SK-N-DZ (cell line): ENCODE measurements around the gene TMEM151B.

Source experiments
- DNase-seq: peaks from one replicate; pipeline ENCODE4 v3.0.0-alpha.2; 2015; ENCODE audit warnings: low spot score

The TMEM151B gene

DNA sequence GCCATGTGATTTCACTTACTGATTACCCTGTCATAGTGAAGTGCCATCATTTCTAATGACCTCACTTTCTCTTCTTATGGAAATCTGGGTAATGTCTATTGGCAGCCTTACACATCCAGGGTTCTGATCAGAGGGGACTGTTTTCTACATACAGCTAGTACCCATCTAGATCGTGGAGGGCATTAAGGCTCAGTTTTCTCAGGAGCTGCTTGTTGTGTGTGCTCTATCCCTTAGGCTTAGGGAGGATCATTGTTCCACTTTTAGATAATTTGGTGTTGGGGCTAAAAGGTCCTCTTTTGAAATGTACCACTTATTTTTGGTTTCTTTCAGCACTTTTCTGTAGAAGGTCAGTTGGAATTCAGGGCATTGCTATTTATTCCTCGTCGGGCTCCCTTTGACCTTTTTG, 19.5 kb upstream of the TMEM151B start:
- no peak for DNase-seq

DNA sequence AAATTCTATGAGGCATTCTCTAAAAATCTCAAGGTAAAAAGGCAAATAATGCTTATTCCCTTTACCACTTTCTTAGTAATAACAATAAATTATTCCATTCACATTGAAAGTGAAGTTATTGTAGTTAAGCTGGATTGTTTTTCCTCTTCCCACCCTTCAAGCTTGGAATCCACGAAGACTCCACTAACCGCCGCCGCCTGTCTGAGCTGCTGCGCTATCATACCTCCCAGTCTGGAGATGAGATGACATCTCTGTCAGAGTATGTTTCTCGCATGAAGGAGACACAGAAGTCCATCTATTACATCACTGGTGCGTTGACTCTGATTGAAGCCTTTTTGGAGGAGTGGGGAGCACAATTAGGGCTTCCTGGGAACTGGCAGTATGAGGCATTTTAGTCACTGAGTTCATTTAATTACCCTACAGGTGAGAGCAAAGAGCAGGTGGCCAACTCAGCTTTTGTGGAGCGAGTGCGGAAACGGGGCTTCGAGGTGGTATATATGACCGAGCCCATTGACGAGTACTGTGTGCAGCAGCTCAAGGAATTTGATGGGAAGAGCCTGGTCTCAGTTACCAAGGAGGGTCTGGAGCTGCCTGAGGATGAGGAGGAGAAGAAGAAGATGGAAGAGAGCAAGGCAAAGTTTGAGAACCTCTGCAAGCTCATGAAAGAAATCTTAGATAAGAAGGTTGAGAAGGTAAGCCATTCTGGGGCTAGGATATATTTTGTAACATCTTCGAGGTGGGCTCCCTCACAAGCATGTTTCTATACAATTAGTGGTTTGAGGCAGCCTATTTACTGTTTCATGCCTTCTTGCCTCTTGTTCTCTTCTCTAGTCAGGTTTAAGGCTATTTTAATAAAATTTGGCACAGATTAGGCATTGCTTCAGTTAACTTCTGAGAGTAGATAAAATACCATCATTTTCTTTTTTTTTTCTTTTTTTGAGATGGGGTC, 18.4 kb upstream of the TMEM151B start:
- no peak for DNase-seq

DNA sequence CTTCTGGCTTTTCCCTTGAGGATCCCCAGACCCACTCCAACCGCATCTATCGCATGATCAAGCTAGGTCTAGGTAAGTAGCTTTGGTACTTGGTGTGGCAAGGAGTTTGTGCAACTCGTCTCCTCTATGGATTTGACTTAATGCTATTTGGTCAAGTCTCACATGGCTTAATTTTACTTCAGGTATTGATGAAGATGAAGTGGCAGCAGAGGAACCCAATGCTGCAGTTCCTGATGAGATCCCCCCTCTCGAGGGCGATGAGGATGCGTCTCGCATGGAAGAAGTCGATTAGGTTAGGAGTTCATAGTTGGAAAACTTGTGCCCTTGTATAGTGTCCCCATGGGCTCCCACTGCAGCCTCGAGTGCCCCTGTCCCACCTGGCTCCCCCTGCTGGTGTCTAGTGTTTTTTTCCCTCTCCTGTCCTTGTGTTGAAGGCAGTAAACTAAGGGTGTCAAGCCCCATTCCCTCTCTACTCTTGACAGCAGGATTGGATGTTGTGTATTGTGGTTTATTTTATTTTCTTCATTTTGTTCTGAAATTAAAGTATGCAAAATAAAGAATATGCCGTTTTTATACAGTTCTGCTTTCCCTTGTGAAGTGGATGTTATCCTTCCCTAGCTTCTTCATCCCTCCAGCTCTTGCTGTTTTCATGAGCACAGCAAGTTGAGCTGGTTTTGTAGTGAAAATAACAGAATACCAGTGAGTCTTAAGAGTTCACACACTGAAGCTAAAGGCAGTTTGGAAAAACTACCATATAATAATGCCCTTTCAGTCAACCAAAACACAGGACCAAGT, 16.7 kb upstream of the TMEM151B start:
- peak; percentile 72 for DNase-seq

DNA sequence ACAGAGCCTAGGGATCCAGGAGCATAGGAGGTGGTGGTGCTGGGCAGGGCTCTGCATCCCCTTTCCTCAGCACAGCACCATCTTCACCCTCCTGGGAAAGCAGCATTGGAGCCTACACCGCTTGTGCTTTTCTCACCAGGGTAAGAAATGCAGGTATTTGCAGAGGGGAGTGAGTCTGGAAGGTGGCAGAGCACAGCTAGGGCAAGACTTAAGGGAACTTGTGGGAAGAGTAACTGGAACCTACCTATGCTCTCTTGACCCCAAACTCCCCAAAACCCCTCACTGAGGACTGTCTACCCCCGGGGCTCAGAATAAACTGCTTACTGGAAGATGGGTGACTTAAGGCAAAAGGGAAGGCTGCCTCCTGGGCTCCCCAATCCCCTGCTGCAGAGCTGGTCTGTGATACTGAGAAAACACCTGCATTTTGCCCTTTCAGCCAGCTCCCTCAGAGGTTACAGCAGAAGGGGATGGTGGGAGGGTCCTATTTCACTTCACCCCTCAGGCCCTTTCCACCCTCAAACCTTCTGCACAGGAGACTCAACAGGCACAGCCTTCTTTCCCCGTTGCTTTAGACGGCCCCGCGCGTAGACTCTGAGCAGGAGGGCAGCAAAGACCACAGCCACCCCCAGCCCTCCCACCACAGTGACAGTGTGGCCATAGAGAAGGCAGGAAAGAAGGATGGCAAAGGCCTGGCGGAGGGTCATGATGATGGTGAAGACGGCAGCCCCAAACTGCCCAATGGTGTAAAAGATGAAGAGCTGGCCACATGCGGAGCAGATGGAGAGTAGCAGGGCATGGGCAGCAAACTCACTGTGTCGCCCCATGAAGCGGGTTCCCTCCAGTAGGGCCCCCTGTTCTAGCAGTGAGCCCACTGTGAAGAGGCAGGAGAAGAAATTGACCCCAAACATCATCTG, 15.8 kb upstream of the TMEM151B start:
- no peak for DNase-seq

DNA sequence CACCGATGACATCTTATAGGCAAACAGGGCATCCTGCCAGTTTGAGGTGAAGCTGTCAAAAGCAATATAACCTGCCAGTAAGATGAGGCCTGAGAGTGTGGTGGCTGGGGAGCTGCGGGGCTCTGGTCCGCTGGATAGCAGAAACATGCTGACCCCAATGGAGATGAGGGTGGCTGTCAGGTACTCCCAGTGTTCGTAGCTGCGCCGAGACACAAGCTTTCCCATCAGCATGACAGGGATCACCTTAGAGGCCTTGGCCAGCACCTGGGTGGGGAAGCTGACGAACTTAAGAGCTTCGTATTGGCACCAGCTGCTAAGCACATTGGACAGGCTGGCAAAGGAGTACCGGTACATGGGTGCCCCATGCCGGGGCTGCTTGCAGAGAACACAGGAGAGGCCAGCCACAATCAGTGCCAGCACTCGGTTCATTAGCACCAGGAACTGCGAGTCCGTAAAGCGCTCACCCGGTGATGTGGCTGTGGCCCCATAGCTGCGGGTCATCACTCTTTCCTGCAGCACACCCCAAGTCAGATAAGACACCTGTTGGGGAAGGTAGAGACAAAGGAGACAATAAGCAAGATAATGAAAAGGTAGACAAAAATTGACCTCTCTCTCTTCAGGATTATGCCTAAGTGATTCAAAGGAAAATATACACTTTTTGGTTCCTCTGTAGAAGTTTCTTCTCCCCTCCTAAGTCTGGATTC, 15.0 kb upstream of the TMEM151B start:
- DNase-seq = no peak

DNA sequence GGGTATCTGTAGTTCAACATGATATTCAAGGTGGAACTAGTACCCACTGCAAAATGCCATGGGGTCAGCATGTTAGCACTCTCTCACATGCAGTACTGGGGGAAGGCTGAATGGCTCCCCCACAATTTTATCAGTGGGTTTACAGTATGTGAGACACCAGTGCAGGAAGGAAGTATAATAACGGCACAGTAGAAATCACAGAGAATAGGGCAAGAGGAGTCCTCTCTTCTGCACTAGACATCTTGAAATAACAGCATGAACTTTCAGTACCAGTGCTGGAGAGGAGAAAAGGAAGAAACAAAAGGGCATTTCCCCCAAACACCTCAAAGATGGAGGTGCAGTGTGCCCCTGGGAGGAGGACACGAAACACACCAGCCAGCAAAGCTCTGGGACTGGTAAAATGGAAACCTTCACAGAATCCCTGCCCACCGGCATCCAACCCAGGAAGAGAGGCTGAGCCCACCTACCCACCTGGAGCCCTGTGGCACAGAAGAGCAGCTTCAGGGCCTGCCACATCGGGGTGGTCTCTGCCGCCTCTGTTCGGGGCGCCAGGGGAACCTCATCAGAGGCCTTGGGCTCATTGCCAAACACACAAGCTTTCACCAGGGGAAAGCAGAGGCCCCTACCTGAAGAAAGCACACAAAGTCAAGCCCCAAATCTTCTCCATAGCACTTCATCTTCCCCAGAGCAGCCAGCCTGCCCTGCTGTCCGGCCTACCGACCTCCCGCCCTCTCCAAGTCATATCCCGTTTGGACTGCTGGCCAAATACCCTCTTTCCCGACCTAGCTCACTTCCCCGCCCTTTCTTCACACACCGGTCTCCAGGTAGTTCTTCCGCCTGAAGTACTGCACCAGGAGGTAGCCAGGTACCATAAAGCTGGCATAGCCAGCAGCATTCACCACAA, 14.1 kb upstream of the TMEM151B start:
- no peak for DNase-seq

DNA sequence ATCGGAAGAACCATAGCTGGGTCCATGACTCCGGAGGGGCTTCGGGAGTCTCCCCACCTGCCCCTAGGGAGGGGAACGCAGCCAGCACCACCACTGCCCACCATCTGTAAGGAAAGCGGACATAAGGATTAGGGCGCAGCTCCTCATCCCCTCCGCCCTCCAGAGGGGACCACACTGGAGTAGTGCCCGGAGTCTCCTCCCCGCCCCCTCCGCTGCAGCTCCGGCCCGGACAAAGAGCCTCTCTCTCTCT, 13.6 kb upstream of the TMEM151B start:
- DNase-seq = no peak

DNA sequence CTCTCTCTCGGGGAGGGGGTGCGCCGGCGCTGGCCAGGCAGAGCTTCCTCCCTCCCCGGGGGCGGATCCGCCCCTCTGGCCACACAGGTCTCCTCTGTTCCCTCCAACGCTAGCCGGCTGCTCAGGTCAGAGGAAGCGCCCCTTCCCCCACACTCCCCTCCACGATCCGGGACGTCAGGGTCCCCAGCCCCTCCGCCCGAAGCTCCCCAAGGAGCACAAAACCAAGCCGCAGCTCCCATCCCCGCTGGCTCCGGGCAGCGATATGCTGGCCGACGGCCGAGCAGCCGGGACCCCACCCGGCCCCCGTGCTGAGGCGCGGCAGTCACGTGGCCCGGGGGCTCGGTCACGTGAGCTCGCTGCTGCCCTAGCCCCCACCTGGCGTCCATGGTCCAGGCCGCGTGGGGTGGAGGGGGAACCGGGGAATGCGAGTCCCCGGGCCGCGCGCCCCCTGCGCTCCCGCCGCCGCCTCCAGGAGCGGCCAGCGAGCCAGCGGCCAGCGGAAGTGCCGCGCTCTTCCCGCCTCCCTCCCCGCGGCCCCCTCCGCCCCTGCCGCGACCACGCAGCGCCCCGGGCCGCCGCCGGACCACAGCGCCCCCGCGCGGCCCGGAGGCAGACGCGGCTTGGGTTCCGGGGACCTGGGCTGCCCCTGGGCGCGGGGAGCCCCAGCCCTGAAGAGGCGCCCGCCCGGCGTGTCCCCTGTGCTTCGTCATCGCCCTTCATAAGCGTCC, 13.1 kb upstream of the TMEM151B start, which contains the start of gene SLC35B2:
Gene SLC35B2, minus strand, starts transcription at position 504 of the 728 bp plus-strand sequence. Its CDS starts 118 bp downstream, at position 386.
- DNase-seq = peak; percentile 74

DNA sequence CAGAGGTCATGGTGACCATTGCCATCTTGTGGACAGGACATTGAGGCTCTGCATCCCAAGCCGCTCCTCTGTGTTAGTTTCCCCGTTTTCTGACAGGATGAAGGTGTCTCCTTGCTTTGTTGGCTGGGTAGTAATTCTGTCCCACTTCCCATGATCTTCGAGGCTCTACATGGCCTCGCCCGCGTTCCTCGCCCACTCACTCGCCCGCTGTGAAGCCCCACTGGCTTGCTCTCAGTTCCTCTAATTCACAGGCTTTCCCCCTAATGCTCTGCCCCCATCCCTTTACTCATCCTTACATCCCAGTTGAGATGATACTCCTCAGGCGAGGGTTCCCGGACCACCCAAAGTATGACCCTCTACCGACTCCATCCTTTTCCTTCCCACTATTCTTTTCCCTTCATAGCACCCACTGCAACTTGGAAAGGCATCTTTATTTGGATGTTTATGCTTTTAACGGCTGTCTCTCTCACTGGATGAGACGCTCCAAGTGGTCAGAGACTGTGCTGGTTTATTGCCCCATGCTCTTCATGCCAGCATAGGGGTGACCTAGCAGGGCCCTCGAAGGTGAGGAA, 12.4 kb upstream of the TMEM151B start:
- no peak for DNase-seq

DNA sequence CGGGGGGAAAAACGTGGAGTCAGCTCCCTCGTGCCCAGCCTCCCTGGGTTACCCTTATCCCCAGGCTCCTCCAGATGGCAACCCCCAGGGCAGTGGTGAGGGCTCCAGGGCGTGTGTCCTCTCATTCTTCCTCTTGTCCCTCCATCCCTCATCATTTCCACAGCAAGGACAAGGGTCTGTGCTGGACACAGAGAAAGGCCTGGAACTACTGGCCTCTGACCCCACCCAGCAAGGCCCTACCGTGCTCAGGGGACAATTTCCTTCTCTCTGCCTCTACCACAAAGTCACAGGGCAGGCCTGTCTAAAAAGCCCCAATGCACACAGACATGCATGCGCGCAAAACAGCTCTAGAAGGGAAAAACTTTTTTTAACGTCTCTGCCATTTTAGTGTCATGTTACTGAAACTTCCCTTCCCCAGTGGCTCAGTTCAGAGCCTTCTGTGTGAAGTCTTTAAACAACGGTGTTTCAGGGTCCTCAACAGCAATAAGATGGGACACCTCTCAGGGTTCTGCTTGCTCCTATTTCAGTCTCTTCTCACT, 11.9 kb upstream of the TMEM151B start:
- no peak for DNase-seq

DNA sequence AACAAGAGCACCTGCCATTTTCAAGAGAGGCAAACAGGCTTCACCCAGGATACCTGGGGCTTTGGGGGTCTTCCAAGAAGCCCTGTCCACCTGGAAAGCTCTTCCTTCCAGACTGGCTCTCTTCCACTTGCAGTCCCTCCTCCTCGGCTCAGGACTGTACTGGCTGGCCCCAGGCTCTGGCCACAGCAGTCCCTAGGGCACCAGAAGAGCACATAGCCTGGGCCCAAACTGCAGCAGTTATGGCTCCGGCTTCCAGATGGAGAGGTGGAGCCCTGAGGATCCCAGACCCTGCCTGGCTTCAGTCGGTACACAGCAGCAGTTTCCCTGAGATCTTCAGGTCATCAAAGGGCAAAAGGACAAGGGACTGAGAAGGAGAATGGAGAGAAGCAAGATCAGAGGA, 11.3 kb upstream of the TMEM151B start:
- no peak for DNase-seq

DNA sequence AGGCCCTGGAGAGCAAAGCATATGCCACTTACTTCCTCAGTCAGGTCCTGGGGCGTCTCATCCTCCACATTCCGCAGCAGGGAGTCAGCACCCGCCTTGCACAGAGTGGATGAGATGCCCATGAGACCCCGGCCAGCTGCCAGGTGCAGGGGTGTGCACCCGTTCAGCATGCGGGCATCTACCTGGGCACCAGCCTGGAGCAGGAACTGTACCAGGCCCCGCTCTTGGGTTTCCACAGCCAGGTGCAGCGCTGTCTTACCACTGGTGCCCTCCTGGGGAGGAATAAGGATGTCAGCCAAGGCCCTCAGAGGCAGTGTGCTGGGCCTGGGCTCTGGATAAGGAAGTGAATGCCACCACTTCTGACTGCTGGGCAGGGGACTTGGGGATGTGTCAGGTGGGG, 10.2 kb upstream of the TMEM151B start:
- no peak for DNase-seq

DNA sequence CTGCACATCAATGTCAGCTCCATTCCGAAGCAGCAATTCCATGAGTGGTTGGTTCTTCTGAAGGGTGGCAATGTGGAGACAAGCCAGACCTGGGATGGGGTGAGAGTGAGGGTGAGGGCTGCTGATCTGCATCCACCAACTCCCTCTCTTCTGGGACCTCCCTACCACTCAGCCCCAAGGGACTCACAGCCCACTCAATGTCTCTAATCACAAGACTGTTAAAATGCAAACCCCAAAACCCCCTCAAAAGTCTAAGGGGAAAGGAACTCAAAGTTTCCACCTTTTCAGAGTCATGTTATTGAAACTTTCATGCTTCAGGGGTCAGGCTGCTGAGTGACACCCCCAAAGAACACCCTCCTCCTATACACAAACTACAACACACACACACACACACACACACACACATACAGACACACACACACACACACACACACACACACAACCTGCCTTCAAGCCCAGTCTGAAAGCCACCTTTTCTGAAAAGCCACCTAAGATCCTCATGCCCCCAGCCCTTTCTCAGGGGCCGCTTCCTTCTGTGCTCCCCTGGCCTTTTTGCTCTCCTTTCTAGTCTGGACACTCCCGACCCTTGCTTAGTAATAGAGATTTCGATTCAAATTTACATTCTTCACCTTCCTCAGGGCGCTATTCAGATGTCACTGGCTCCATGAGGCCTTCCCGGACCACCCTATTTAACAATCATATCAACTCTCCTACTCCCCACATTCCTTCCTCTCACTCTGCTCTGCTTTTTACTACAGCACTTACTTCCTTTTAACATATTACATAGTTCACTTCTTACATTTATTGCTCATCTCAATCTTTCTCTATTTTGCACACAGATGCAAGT, 9.6 kb upstream of the TMEM151B start:
- no peak for DNase-seq

DNA sequence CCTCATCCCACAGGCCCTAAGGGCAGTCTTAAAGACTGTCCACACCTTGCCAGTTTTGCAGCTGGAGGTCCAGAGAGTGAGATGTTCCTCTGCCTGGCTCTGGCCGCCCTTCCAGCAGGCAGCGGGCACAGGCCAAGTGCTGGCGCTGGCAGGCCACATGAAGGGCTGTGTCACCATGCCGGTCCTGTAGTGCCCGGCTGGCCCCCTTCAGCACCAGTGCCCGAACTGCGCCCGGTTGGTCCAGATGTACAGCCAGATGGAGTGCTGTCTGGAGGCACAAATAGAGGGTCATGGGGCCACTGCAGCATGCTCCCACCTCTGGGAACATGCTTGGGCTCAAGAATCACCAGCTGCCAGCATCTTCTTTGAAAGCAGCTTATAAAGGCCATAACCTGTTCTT, 8.7 kb upstream of the TMEM151B start:
- DNase-seq = no peak

DNA sequence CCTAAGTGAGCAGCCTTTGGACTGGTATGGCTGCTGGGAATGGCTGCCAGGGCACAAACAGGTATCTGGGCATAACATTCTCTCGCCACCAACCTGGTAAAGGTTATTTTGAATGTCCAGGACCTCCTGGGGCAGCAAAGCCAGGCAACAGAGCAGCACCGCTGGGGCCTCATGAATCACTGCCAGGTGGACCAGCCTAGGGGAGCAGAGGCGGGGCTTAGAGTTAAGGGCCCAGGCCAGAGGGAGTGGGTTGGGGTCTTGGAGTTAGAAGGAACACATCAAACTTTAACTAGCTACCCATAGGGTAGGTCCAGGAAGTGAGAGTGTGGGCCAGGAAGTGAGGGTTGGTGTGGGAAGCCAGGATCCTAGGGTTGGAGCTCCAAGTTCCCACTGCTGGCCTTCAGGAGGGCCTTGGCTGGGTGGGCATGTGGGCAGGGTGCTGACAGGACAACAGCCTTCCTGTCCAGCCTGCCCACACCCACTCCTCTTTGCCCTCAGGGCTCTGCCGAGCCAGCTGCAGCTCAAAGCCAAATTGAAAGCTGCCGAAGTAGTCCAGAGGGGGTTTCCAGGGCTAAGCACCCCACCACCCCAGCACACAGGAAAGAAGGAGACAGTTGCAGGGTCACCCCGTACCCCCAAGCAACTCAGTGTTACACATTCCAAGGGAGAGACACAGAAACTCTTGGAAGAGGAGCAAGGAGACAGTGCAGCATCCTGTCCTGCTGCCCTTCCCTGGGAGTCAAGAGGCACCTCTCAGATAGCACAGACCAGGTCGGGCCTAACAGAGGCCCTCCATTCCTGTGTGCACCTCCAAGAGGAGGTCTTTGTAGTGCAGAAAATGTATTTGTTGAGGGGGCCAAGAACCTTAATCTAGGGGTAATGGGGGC, 7.5 kb upstream of the TMEM151B start:
- no peak for DNase-seq

DNA sequence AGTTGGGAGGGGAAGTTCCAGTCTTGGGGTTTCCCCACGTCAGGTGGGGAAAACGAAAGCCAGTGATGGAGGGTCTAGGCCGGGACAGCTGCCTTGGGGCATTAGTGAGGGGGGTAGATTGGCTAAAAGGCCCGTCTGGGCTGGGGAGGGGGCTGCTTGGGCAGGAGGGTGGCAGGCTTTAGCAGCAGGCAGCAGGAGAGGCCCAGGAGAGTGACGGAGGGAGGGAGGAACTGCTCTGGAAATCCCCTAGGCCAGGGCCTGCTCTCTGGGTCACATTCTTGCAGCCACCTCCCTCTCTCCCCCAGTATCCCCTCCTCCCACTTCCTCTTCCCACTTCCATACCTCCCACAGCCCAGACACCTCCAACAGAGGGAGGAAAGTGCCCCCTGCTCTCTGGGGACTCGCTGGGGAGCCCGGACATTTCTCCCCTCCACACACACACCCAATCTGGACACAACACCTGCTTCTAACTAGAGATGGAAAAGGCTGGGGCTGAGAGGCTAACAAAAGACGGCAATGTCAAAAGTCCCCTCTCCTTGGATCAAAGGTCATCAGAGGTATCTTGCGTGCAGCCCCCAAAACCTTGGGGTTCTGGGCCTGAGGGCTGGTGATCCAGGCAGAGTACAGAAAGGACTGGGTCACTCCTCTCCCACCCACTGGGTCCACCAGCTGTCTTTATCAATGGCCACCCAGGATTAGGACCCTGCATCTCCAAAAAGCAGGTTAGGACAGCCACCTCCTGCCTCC, 6.7 kb upstream of the TMEM151B start:
- DNase-seq = no peak
